ENCODE data around the gene JOSD2. TPM values are rescaled to one million over a fixed set of nuclear protein-coding genes. Genes with fewer than 3 reads are reported as not detected.

The JOSD2 gene, protein sequence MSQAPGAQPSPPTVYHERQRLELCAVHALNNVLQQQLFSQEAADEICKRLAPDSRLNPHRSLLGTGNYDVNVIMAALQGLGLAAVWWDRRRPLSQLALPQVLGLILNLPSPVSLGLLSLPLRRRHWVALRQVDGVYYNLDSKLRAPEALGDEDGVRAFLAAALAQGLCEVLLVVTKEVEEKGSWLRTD
- 10 to 100 TPM; 14.5 to 30.5 (median 19.1) TPM for polyA plus RNA-seq (ENCODE audit: insufficient read length in 10 of 10)
- long read RNA-seq, donor 1, partial matches to known transcripts = 0 of 8 reads
- long read RNA-seq, donor 1, other reads (novel, unspliced or antisense) = 0 of 8 reads
- long read RNA-seq, donor 2, transcript JOSD2-204 (5 exons, 996 nt) = major isoform, 9 of 10 reads
- long read RNA-seq, donor 2, partial matches to known transcripts = 0 of 10 reads
- long read RNA-seq, donor 2, other reads (novel, unspliced or antisense) = 0 of 10 reads
- long read RNA-seq, donor 3 = 0 reads
- long read RNA-seq, donor 4, partial matches to known transcripts = 0 of 6 reads
- long read RNA-seq, donor 4, other reads (novel, unspliced or antisense) = 0 of 6 reads
- long read RNA-seq, donor 5, transcript JOSD2-205 (5 exons, 802 nt) = minor isoform, 5 of 21 reads
- long read RNA-seq, donor 5, transcript JOSD2-204 (5 exons, 996 nt) = major isoform, 14 of 21 reads
- long read RNA-seq, donor 5, partial matches to known transcripts = 0 of 21 reads
- long read RNA-seq, donor 5, other reads (novel, unspliced or antisense) = 0 of 21 reads
- long read RNA-seq, donor 6, transcript JOSD2-204 (5 exons, 996 nt) = major isoform, 9 of 14 reads
- long read RNA-seq, donor 6, partial matches to known transcripts = 0 of 14 reads
- long read RNA-seq, donor 6, other reads (novel, unspliced or antisense) = 0 of 14 reads
- long read RNA-seq, donor 7, transcript JOSD2-205 (5 exons, 802 nt) = minor isoform, 5 of 63 reads
- long read RNA-seq, donor 7, transcript JOSD2-204 (5 exons, 996 nt) = major isoform, 7 of 63 reads
- long read RNA-seq, donor 7, partial matches to known transcripts = 51 of 63 reads
- long read RNA-seq, donor 7, other reads (novel, unspliced or antisense) = 0 of 63 reads
- long read RNA-seq, donor 8, transcript JOSD2-204 (5 exons, 996 nt) = major isoform, 7 of 13 reads
- long read RNA-seq, donor 8, partial matches to known transcripts = 0 of 13 reads
- long read RNA-seq, donor 8, other reads (novel, unspliced or antisense) = 0 of 13 reads
- long read RNA-seq, donor 9, partial matches to known transcripts = 0 of 5 reads
- long read RNA-seq, donor 9, other reads (novel, unspliced or antisense) = 0 of 5 reads

DNA sequence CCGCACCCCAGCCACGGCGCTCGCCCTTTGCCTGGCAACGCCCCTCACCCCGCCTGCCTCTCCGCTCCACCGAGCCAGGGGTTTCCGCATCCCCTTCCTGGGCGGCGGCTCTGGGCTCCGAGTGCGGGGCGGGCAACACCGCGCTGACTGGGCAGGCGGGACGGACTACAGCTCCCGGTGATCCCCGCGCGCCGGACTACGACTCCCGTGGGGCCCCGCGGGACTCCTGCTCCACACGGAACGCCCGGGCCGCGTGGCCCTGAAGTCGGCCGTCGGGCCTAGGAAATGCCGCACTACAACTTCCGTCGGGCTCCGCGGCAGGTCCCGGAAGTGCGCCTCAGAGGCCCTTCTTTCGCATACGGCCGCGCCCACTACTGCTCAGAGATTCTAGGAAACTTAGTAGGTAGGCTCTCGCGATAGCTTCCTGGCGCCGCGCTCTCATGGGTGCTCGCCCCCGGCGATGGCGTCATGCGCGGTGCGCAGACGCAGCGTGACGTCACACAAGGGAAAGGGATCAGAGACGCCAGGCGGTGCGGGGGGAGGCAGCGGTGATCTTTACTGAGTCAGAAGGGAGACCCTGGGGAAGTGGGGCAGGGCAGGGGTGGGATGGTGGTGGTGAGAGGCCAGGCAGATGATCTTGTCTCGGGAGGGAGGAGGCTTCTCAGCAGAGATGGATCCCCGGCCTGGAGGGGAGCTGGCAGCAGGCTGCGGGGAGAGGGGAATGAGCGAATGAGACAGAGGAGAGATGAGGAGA lies at the start of gene JOSD2:
JOSD2 (minus strand) TSS at position 123 of the 754 bp plus-strand sequence. CDS start 760 bp downstream, outside the sequence.
- peak; percentile 99 to 100 (median 99) for DNase-seq

DNA sequence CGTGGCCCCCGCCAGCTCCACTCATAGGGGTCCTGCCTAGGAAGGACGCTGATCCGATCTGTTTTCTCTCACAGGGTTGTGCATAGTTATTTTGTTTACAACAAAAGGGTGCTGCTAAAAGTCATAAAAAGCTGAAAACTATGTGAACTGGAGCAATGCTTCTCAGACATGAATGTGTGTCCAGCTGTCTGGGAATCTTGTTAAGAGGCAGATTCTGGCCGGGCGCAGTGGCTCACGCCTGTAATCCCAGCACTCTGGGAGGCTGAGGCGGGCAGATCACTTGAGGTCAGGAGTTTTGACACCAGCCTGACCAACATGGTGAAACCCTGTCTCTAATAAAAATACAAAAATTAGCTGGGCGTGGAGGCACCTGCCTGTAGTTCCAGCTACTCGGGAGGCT lies 48.6 kb upstream of the JOSD2 start:
- DNase-seq = no peak

DNA sequence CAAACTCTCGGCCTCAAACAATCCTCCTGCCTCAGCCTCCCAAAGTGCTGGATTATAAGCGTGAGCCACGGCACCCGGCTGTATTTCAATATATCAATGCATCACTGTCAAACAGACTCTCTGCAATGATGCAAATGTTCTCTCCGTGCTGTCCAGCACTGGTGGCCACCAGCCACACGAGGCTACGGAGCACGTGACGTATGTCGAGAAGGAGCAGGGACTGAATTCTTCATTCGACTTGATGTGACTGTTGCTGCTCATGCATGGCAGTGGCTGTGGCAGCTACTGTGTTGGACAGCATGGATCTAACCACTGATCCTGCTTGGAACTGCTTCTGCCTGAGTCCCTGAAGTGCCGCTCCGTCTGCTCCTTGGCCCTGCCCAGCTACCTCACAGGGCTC lies 47.5 kb upstream of the JOSD2 start:
- no peak for DNase-seq

DNA sequence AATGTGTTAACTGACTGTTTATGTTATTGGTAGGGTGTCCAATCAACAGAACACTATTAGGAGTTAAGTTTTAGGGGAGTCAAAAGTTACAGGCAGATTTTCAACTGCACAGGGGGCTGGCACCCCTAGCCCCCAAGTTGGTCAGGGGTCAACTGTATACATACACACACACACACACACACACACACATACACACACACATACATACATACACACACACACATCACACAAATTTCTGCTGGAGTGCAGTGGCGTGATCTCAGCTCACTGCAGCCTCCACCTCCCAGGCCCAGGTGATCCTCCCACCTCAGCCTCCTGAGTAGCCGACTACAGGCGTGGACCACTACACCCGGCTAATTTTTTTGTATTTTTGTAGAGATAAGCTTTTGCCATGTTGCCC lies 47.0 kb upstream of the JOSD2 start:
- no peak for DNase-seq

DNA sequence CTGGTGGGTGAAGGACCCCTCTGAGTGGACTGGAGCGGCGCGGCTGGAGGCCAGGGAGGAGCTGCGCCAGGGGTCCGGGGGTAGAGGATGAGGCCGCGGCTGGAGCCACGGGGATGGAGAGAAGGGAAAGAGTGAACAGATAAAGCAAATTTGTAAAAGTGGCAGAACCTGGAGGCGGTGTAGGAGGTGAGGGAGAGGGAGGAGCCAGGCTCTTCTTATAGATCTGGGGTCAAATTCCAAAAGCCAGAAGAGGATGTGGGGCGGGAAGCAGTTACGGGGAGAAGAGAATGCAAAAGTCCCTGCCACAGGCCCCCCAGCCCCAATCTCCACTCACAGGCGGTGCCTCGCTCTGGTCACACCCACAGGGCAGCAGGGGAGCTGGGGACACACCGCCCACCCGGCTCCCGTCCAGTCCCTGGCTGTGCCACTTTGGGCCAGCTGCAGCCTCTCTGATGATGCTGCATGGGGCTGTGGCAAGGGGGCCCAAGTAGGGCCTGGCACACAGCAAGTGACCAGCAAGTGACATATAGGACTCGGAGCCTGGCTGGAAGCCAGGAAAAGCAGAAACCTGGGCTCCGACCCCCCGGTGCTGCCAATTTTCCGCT lies 46.1 kb upstream of the JOSD2 start:
- no peak for DNase-seq

DNA sequence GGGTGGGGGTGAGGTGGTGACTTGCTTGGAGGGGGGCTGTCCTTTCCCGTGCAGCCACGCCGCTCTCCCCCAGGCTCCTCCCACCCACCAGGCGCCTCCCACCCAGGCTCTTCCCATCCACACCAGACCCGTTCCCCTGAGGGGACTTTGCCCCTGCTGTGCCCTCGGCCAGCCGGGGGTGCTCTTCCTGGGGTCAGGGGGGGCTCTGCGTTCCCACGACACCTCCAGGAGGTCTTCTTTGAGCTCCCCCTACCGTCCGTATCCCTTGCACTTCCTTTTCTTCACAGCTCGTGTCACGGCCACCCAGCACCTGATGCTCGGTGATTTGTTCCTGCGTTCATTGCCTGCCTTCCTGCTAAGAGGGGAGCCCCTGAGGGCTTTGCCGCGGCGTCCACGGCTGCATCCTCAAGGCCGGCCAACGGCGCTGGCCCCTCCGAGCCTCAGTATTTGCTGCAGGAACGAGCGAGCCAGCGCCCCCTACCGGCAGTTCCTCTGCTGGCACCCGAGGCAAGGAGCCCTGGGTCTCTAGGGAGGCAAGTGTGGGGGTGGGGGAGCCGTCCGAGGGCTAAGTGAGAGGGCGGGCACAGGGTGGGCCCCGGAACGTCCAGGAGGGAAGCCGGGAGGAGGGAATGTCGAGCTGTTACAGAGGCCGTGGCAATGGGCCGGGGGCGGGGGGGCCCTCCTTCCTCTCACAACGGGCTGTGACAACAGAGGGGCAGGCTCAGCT lies 45.5 kb upstream of the JOSD2 start:
- peak; percentile 47 to 89 (median 77) for DNase-seq

DNA sequence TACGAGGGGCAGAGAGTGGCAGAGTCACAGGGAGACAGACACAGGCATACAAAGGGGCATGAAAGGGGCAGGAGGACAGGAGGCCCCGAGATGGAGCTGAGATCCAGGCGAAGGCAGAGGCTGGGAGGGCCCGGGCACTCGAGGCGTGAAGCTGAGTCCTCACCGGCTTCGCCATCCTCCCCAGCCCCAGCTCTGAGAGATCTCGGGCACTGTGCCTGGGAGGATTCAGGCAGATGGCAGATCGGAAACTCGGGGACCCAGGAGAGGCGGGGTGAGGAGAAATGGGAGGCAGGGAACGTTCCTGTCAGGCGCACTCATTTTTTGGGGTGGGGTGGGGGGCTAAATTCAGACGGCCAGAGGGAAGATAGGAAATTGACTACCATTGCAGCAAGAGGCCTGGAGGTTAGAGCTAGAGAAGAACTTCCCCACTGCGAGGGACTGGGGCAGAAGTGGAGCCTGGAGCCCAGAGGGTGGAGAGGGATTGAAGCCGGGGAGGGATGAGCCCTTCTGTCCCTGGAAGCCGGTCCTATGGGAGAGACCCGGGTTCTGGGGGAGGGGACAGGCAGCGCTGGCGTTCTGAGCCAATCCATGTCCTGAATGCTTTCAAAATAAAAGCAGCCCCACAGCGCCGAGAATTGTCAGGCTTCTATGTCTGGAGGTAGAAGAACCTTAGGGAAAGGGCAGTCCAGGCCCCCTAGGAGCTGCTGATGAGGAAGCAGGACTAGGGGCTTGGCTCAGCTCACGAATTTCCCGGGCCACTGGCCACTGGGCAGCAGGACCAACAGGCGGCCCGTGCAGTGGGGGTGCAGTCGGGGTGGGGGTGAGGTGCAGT lies 44.7 kb upstream of the JOSD2 start:
- DNase-seq = no peak

DNA sequence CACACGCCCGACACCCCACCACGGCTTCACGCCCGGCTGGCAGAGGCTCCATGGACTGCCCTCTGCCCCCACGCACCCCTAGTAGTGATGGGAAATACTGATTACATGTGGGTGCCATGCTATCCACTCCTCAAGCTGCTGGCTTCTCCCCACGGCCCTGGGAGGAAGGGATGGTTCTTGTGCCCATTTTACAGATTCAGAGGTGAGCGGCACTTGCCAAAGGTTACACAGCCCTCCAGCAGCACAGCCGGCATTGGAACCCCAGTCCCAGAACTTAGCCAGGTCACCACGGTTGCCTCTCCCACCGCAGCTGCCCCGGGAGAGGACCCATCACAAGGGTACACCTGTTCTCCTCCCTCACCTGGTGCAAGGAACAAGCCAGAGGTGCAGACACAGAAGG lies 44.0 kb upstream of the JOSD2 start:
- DNase-seq = no peak

DNA sequence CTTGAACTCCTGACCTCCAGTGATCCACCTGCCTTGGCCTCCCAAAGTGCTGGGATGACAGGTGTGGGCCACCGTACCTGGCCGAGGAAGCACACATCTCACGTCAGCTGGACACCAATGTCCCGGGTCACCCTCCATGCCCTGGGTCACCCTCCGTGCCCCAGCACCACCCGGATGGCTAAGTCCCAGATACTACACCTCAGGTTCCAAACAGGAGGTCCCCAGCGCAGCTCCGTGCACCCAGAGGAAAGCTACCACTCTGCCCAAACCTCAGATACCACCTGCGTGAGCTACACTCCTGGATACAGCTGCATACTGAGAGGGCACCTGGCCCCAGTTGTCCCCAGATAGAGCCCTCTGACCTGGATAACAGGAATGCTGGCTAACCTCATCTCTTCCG lies 43.2 kb upstream of the JOSD2 start:
- no peak for DNase-seq

DNA sequence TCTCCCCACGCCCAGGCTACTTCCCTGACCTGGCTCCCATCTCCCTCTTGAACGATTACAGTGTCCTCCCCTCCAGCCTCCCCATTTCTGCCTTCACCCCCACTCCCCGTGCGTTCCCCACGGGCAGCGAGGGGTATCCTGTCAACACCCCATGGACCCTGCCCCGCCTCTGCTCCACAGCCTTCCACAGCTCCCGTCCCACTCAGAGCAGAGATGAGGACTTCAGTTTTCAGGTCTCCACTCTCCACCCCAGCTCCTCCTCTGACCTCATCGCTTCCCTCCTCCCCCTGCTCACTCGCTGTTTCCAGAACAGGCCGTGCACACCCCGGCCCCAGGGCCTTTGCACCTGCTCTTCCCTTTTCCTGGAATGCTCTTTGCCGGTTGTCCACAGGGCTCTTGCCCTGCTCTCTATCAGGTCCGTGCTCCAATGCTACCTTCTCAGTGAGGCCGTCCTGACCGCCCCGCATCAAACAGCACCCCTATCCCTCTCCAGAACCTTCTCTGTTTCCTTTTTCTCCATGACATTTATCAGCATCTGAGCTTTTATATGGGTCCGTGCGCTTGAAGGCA lies 42.2 kb upstream of the JOSD2 start:
- no peak for DNase-seq

DNA sequence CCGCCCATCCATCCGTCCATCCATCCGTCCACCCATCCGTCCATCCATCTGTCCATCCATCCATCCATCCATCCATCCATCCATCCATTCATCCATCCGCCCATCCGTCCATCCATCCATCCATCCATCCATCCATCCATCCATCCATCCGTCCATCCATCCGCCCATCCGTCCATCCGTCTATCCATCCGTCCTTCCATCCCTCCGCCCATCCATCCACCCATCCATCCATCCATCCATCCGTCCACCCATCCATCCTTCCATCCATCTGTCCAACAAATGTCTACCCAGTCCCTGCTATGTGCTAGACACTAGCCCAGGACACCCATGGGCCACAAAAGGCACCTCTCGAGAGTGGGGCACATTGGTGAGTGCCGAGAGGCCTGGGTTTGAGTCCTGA lies 41.5 kb upstream of the JOSD2 start:
- no peak for DNase-seq

DNA sequence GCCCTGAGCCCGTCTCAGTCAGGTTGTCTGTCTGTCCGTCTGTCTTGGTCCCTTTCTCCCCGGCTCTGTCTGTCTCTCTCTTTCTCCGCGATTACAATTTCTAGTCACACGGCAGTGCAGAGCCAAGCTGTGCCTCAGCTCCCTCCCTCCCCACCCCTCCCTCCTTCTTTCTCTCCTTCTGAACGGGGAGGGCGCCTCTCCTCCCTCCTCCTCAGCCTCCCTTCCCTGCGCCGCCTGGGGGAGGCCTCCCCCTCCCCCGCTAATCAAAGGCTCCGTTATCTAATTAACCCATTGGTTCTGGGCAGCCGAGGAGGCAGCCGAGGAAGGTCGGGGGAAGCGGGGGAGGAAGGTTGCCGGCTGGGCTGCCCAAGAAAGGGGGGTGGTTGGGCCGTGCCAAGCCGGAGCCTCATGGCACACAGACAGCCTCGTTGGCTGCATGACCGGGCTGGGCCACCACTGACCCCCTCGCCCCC lies 40.8 kb upstream of the JOSD2 start:
- DNase-seq = peak in 2 of 3 donors; percentile 42 to 76

DNA sequence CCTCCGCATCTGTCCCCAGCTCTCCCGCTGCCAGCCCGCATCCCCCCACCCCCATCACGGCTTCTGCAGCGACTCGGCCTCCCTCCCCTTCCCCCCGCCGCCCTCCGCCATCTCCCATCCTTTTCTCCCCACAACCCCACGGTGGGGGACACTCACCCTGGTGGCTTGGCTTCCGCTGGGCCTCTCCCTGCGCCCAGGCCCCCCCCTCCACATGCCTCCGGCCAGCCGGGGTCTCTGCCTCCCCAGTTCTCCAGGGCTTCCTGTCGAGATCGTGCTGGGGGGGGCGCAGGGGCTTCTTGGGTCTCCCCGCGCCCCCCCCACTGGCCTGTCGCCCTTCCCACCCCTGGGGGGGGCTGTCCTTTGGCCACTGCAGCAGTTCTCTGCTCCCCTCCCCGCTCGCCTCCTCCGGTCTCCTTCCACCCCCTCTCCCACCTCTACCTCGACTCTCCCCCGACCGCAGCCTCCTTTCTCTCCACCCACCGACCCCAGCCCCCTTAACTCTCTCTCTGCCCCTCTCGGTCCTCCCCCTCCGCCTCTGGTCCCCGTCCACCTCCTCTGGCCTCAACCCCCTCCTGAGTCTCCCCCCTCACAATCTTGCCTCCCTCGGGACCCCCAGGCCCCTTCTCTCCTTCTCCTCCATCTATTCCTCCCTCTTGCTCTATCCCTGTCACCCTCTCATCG lies 40.2 kb upstream of the JOSD2 start:
- no peak for DNase-seq

DNA sequence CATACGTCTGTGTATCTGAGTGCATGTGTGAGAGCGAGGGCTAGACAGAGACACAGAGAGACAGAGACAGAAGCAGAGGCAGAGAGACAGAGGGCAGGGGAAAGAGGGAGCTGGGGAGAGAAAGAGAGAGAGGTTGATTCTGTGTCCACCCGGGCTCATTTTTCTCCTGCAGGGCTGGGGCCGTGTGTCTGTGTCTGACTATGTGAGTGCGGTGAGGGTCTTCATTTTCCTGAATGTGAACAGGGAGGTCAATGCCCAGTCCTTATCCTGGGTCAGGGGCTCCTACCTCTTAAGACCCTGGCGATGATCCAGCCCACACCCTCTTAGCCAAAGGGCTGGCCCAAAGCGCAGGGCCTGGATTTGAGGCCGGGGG lies 39.6 kb upstream of the JOSD2 start:
- DNase-seq = peak in 1 of 3 donors; percentile 25

DNA sequence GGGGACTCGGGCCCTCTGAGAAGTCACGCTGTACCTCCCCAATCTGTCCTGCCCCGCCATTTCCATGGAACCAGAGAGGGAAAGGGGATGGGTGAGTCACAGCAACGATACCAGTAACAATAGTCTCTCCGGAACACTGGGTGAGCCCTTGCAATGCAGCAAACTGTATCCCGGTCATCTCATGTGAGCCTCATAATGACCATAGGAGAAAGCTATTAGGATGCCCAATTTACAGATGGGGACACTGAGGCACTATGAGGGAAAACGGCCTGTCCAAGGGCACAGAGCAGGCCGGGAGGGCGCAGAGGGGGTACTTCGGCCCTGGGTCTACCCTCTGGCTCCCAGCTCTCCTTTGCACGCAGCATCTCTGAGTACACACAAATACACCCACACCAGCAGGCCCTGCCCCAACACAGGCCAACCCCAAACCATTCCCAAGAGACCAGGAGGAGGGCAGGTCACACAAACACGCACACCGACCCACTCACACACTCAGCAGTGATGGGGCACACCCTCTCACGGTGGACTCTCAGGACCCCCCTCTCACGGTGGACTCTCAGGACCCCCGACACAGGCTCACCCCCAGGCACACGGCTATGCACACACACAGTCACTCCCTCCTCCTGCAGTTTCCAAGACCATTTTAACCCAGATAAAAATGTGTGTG lies 39.1 kb upstream of the JOSD2 start:
- no peak for DNase-seq

DNA sequence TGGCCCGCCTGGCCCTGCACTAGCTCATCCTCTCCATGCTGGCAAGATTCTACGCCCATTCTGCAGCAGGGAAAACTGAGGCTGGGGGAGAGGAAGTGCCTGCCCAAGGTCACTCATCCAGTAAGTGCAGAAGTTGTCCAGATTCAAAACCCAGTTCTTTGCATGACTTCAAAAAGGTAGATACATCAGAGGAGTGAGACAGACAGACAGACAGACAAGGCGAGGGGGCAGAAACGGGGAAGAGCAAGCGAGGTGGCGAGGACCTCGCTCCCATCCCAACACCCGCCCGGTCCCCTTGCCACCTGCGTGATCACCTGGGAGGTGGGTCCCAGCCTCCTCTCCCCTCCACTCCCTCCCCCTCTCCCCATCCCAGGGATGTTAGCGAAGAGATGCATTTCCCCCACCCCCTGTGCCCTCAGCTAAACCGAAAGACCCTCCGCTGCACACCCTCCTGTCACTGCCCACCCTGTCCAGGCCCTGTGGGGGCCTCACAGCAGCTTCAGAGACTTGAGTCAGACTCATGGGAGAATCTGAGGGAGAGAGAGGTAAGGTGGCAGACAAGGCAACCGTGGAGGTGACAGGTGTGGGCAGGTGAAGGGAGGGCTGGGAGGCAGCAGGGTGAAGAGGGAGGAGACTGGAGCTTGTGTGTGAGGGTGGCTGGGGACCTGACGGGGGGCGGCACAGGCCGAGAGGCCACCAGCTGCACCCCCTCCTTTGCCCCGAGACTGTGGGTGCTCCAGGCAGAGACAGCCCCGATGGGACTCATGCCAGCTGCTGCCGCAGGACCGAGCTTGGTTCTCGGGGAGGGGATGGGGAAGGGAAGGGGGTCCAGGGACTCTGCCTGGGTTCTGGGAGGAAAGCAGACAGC lies 38.3 kb upstream of the JOSD2 start:
- no peak for DNase-seq
